Activated T-cell treated with anti-CD3 and anti-CD28 coated beads for 24 hours (primary cell): ENCODE results near the gene RRN3.
"Not testable (repeated sequence)": the region's sequence is repeated elsewhere in the genome, so short reads cannot be mapped to it uniquely, and the experiment has no call there.

ENCODE experiments used
- DNase-seq: peaks from one replicate; pipeline ENCODE4 v3.0.0-alpha.2; 2020; ENCODE audit warnings: low read depth

Gene RRN3

GRCh38 chr16:15096583-15096972 is 2.5 kb upstream of the RRN3 start:
- not testable (repeated sequence) for DNase-seq

GRCh38 chr16:15093571-15093954 is 509 bp downstream of the RRN3 start:
- not testable (repeated sequence) for DNase-seq

- not testable (repeated sequence) for DNase-seq
These were observed 3.3 kb downstream of the RRN3 start for GRCh38 chr16:15090663-15091269.

GRCh38 chr16:15082788-15083187 is 11.3 kb downstream of the RRN3 start:
- DNase-seq, result not testable (repeated sequence)

- DNase-seq, result not testable (repeated sequence)
These were observed 13.2 kb downstream of the RRN3 start for GRCh38 chr16:15080883-15081282.

GRCh38 chr16:15076161-15076560 is 17.9 kb downstream of the RRN3 start:
- DNase-seq, result not testable (repeated sequence)

GRCh38 chr16:15073101-15073500 is 21.0 kb downstream of the RRN3 start:
- DNase-seq, result no peak

GRCh38 chr16:15071916-15072769 is 21.9 kb downstream of the RRN3 start:
- DNase-seq, result not testable (repeated sequence)

GRCh38 chr16:15071013-15071412 is 23.1 kb downstream of the RRN3 start:
- DNase-seq, result not testable (repeated sequence)

GRCh38 chr16:15066690-15067089 is 27.4 kb downstream of the RRN3 start:
- DNase-seq, result not testable (repeated sequence)

- DNase-seq, result not testable (repeated sequence)
These were observed 28.1 kb downstream of the RRN3 start for GRCh38 chr16:15065961-15066360.

- DNase-seq, result not testable (repeated sequence)
These were observed 31.8 kb downstream of the RRN3 start for GRCh38 chr16:15062085-15062810.

GRCh38 chr16:15059324-15059723 is 34.7 kb downstream of the RRN3 start:
- DNase-seq, result no peak

GRCh38 chr16:15057681-15058417 is 36.2 kb downstream of the RRN3 start:
- no peak for DNase-seq

- no peak for DNase-seq
These were observed 38.7 kb downstream of the RRN3 start for GRCh38 chr16:15055141-15056053.

GRCh38 chr16:15054357-15055140 is 39.5 kb downstream of the RRN3 start:
- DNase-seq, result no peak

- DNase-seq, result no peak
These were observed 40.2 kb downstream of the RRN3 start for GRCh38 chr16:15053904-15054303.

- DNase-seq, result no peak
These were observed 41.2 kb downstream of the RRN3 start for GRCh38 chr16:15052747-15053476.

- DNase-seq, result no peak
These were observed 42.6 kb downstream of the RRN3 start for GRCh38 chr16:15051387-15051951.
